NCI-H1048 (cell line): ENCODE measurements around the gene NABP2.
"Not testable (repeated sequence)": the region's sequence is repeated elsewhere in the genome, so short reads cannot be mapped to it uniquely, and the experiment has no call there.

Experiments used
- DNase-seq: peaks from one replicate; lab custom pipeline; 2025; lab: John Stamatoyannopoulos, UW

The NABP2 gene

DNA sequence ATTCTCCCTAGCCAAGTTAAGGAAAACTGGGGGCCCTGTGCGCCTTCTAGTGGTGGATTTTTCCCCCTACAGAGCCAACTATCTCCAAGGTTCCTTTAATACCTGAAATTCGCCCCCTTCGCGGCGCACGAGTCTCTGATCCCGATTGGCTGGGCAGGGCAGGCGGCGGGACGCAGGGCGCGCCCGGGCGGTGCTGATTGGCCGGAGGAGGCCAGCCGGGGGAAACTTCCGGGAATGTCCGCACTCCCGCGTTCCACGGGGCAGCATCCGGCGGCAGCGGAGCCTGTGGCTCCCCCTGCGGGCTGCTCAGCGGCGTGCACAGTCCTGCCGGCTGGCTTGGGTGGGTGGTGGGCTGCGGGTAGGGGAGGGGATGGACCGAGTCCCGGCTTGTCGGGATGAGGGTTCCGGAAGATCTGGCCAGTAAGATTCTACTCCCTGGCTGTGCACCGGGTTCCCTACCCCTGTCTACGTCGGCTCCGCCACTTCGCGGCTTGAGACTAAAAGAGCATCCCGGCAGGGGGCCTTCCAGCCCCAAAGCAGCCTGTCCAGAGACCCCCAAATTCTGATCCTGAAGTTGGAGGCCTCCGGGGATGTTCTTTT, at the start of gene NABP2:
NABP2 (plus strand) TSS at position 241 of the 600 bp plus-strand sequence. CDS start 515 bp downstream, outside the sequence.
- peak; percentile 92 for DNase-seq

DNA sequence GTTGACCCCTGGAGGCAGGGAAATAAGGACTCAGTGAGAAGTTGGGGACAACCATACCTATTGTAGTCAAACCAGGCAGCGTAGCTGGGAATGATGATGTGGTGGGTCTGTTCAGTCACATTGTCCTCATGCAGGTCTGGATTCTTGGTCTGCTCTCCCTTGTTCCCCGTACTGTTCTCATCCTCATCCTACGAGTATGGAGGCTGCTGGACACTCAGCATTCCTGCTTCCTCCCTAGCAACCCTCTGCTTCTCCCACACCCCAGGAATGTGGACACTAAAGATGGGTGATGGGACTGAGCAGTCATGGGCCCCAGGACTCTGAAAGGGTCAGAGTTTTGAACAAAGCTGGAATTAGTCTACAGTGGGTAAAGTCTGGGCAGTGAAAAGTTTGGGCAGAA, 45.8 kb upstream of the NABP2 start:
- DNase-seq: no peak

DNA sequence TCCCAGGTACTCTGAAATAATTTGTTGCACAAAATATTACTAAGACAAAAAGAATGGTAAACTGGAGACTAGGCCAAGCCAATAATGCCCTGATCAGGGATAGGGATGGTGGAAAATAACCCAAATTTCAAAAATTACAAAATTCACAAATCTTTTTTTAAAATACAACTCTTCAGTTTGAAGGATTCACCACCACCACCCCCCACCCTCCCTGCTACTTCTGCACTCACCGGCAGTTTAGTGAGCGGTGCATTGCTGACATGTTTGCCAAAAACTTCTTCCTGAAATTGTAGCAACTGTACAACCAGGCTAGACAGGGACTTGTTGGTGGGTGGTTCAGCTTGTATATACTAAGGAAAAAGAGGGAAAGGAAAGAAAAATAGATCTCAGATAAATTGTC, 37.2 kb upstream of the NABP2 start:
- no peak for DNase-seq

DNA sequence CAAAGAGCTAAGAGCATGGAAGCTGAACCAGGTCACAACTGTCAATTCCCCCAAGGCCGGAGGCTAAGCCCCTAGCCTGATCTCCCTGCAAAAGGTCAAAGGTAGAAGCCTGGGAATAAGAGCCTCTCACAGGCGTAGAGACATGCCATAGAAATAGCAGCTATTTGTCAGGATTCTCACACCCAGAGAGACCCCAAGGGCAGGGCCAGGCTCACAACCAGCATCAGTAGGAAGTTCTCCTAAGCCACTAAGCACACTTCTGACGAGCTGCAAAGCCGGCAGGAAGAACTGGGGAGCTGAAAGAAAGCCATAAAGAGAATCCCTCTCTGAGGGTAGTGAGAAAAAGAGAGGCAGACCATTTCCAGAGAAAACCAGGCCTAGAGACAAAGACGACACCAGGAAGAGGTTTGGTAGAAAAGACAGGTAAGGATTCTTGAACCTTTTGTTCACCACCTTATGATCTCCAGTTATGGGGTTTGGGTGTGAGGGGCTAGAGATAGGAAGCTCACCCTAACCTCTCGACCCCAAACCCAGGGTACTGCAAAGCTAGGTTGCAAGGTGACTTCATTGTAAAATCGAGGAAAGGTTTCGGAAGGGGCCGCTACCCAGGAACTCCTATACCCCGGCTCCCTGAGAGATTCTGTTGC, 35.9 kb upstream of the NABP2 start:
- no peak for DNase-seq

DNA sequence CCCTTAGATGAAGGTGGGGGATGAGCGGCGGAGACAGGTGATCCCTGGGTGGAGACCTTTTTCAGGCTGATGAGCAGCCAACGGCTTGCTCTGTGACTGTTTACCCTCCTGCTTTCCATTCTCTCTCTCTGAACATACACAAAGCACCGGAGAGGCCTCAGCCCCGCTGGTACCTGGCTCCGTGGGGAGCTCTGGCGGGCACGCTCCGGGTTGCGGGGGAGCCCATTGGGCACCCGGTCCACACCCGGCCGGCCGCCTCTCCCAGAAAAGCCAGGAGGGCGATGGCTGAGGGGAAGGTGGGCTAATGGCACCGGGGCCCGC, 35.4 kb upstream of the NABP2 start:
- DNase-seq: no peak

DNA sequence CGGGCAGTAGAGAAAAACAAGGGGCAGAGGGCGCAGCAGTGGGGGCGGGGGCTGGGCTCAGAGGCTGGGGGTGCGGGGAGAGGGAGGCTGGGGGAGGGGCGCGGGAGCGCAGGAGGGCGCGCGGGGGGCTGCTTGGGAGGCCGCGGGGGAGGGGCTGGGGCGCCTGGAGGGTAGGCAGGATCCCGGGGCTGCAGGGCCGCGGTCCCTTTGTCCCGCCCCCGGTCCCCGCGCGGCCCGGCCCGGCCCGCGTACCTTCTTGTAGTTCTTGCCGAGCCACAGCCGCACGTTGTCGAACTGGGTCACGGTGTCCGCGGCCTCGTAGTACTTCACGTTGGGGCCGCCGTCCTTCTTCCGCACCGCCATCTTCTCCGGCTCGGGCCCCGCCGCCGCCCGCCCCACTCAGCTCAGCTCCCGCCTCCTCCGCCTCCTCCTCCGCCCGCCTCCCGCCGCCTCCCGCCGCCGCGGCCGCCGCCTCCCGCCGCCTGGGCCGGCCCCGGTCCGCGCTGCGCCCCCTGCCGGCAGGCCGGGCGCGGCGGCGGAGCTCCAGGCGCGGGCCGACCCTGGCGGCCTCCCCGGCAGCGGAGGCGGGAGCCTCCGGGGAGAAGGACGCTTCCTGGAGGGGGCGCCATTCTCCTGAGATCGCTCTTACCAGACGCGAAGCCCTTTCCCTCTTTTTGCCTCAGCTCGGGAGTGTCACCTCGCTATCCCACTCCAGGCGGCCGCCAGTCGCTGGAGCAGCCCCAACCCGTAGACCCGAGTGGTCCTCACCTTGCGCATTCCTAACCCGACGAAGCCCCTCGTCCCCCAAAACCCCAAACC, 34.8 kb upstream of the NABP2 start, which contains the start of gene SMARCC2:
SMARCC2 (minus strand) TSS at position 385 of the 819 bp plus-strand sequence; CDS start at position 363, 22 bp downstream.
- DNase-seq: peak; percentile 70

DNA sequence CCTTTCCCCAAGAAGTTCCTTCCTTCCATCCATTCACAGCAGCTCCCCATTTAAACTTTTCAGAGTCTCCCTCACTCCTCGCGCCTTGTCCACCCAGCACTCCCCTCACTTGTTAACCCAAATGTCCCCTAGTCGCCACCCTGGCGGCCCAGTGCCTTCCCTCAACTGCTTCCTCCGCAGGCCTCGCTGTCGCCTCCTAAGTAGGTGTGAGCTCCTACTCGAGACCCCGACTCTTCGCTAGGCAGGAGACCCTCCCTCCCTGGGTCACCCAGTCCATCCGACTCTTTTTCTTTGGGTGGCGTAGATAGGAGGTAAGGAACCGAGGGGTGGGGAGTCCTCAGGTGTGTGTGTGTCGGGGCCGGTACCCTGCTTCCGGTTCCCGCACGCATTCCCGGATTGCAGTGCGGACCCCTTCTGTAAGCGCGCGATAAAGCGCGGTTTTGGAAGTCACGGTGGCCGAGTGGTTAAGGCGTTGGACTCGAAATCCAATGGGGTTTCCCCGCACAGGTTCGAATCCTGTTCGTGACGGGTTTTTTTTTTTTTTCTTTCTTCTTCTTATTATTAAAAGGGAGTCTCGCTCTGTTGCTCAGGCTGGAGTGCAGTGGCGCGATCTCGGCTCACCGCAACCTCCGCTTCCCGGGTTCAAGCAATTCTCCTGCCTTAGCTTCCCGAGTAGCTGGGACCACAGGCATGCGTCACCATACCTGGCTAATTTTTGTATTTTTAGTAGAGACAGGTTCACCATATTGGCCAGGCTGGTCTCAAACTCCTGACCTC, 34.0 kb upstream of the NABP2 start:
- peak; percentile 62 for DNase-seq

DNA sequence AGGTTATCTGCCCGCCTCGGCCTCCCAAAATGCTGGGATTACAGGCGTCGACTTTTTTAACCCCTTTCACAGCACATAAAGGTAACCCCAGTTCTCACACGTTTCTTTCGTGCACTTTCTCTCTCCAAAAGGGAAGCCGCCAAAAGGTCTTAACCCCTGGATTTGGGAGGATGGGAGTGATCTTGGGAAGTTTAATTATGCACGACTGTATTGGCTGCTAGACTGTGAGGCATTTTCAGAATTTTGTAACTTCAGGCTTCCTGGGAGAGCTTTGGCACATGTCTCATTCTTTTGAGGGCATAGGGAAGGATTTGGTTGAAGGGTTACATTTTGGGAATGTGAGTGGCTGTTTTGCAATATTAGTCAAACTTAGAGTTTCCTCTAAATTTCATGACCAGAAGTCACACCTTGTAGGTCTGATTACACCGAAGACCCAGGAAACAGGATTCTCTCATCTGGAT, 33.4 kb upstream of the NABP2 start:
- DNase-seq: no peak

DNA sequence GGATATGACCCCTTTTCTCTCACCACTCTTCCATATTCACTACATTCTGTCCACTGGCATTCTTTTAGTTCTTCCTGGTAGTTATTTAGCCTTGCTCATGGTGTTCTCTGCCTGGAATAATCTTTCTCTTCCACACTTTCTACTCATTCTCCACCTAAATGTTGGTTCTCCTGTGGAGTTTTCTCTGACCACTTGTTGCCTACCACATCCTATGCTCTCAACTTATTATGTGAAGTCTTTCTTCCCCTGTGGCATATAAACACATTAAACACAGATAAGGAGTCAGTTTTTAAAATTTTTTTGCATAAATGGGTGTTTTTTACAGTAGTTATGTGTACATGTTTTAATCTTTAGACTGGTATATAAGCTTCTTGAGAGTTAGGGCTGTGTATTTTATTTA, 31.6 kb upstream of the NABP2 start:
- no peak for DNase-seq

DNA sequence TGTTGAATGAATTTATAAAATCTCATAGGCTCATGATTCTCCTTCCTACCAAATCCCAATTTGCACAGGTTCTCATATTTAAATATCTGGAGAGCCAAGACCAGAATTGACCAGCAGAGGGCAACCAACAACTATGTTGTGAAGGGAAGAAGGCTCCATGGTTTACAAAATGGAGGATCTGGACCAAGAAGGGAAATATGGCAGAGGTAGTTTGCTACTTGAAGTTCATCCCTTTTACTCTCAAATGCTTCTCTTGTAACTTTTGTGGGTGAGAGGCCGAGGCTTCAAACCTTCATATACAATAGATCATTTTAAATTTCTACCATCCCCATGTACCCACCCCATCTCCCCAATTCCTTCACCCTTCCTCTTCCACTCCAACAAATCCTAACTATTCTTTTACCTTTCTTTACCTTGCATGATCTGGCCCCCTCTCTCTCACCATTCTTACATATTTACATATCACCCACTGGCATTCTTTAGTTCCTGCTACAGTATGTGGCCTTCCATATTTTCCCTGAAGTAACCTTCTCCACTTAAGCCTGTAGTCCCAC, 31.0 kb upstream of the NABP2 start:
- peak; percentile 62 for DNase-seq

DNA sequence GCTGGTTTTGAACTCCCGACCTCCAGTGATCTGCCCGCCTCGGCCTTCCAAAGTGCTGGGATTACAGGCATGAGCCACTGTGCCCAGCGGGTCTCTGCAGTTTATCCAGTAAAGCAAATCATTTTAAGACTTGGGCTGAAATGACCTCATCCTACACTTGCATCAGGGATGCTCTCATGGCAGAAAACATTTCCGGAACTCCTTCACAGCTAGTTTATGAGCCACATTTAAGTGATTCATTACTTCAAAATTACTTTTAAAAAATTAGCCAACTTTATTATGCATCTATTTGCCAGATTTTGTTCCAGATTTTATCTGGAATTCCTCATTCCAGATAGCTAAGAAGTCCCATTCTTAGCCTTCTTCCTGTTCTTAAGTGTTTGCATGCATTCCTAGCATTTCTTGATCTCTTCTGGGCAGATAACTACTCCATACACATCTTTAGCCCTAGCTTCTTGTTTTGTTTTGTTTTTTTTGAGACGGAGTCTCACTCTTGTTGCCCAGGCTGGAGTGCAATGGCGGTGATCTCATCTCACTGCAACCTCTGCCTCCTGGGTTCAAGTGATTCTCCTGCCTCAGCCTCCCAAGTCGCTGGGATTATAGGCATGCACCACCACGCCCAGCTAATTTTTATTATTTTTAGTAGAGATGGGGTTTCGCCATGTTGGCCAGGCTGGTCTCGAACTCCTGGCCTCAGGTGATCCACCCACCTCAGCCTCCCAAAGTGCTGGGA, 27.2 kb upstream of the NABP2 start:
- not testable (repeated sequence) for DNase-seq

DNA sequence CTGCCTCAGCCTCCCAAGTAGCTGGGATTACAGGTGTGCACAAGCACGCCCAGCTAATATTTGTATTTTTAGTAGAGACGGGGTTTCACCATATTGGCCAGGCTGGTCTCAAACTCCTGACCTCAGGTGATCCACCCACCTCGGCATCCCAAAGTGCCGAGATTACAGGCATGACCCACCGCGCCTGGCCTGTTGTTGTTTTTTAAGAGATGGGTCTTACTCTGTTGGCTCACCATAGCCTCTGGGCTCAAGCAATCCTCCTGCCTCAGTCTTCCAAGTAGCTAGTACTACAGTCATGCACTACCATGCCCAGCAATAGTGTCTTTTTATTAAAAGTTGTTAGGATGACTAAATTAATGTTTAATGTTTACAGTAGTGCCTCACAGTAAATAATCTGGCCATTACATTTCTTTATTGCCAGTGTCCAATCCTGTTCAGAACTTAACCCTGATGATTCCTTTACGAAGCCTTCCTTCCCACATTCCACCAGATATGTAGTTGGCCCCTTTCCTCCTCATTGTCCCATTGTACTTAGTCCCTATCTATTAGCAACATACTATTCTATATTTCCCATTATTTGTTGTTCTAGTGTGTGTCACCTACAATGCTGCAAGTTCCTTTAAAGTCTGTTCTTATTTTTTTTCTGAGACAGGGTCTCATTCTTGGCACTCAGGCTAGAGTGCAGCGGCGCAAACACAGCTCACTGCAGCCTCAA, 26.1 kb upstream of the NABP2 start:
- DNase-seq: no peak

DNA sequence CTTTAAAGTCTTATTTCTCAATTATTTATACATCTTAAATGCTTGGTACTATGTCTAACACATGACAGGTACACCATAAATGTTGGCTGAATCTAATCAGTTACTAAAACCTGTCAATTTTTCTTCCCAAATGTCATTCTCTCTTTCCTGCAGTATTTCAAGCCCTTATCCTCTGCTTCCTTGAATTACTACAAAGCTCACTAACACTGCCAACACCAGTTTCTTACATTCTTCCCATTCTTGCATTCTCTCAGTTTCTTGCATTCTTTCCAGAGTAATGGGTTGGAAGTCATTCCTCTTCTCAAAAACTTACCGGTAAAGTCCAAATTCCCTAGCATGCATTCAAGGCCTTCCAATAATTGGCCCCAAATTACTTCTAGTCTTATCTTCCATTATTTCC, 25.3 kb upstream of the NABP2 start:
- DNase-seq: no peak

DNA sequence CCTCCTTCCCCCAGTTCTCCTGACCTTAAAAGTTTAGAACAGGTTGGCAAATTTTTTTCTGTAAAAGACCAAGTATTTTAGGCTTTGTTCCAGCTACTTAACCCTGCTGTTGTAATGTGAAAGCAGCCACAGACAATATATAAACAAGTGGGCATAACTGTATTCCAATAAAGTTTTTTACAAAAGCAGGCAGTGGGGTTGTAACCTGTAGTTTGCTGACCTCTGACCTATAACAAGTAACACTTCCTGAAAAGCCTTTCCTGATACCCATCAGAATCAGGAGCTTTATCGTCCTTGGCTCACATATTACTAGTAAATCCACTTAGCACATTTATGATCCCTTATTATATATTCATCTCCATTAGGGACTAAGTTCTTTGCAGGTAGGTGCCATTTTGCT, 21.8 kb upstream of the NABP2 start:
- DNase-seq: no peak

DNA sequence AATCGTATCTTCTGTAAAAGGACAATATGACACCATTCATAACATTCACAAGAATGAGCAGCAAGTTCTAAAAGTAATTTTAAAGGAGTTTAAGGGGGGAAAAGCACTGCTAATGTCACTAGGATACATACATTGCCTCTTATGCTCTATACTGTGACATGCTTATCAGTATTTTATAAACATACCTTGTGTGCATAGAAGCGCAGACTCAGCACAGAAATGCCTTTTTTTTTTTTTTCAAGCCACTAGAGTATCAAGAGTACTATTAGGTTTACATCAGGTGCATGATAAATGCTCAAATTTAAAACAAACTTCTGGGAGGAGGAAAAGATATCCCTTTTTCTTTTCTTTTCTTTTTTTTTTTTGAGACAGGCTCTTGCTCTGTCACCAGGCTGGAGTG, 21.3 kb upstream of the NABP2 start:
- no peak for DNase-seq

DNA sequence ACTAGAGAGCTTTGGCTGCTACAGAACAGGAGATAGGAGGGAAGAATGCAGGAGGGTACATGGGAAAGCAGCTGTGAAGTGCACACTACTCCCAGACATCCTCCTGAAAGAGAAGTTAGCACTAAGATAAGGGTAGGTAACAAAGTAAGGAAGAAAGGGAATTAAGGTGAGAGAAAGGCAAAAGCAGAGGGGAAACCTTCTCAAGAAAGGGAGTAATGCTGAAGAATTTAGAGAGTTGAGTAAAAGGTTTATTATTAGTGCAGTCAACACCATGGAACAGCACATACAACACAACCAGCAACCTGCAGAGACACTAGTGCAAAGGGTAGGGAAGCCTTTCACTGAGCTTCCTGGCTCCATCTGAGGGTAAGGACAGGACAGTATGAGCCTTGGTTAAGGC, 19.9 kb upstream of the NABP2 start:
- DNase-seq: no peak

DNA sequence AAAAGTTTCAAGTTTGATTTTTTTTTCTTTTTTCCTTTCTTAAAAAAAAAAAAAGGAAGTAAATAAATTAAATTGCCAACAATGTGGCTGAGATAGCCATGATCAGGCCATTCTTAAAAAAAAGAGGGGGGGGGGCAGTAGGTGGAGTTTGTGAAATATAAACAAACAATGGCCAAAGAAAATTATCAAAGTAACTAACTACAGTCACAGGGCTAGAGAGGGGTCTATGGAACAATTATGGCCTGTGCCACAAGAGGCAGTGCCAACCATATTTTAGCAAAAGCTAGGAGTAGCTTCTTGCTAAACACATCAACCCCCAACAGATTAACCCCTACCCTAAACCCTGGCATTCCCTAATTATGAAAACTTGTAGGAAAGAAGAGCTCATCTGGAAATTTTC, 18.7 kb upstream of the NABP2 start:
- DNase-seq: no peak

DNA sequence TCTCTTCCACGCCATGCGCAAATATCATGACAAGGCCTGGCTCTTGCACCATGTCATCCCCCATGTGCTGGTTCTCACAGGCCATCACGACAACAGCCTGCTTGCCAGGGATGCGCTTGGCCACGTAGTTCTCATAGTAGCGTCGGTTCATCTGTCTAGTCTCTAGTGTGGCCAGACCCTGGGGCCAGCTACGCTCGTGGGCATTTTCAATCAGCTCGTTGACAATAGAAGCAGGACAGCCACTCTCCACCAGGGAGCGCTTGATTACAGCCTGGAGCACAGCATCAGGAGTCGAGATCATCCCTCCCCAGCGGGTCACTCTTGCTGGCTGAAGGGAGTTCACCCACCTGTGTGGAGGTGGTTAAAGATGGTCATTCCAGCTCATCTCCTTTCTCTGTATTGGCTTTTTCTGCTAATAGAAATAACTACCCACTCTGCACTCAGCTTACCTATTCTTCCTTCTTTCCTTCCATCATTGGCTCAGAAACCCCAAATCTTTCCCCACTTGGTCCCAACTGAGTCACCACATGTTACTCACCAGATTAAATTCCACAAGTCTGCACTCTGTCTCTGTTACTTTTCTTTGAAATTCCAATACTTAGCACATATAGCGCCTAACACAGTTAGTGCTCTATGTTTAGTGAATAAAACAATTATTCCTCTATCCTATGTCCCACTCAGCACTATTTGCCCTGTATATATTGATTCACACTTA, 17.5 kb upstream of the NABP2 start:
- DNase-seq: no peak

DNA sequence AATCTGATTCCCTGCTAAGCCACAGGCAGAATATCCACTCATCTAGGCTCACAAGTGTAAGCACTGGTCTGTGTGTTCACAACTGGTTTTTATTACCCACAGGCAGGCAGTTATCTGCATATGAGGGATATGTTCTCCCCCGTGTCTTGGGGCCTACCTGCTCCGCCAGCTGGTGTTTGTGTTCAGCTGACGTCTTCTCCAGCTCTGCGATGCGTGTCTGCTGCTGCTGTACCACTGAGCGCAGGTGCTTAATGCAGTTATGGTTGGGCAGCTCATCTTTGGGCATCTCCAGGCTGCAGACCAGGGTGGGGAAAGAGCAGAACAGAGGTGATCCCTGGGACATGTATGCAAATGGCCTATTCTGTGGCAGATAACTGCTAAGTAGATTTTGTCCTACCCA, 16.1 kb upstream of the NABP2 start:
- no peak for DNase-seq

DNA sequence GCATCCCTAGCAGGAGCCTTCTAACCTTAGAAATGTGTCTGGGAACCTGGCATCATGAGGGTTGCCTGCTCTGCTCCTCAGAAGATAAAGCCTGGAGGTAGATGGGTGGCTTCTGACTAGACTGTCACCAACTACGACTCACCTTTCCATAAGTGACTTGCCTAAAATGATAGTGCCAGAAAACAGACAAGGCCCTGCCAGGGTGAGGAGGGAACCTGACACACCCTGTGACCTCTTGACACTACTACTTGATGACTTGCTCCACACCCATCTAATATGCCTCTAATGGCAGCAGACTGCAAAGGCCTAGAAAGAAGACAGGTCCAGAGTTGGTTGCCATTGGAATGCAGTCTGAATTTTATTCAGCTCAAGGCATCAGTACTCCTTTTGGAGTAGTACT, 11.8 kb upstream of the NABP2 start:
- DNase-seq: no peak
